Activated naive CD4-positive, alpha-beta T cell treated with anti-CD3 and anti-CD28 coated beads, Interleukin-2, amount 50 U/mL, for 16 hours (primary cell): ENCODE results near the gene ABCC1.
"Not testable (repeated sequence)": the region's sequence is repeated elsewhere in the genome, so short reads cannot be mapped to it uniquely, and the experiment has no call there.

ENCODE experiments used
- DNase-seq: peaks from one replicate; pipeline ENCODE4 v3.0.0-alpha.2; 2020

ABCC1 gene

DNA sequence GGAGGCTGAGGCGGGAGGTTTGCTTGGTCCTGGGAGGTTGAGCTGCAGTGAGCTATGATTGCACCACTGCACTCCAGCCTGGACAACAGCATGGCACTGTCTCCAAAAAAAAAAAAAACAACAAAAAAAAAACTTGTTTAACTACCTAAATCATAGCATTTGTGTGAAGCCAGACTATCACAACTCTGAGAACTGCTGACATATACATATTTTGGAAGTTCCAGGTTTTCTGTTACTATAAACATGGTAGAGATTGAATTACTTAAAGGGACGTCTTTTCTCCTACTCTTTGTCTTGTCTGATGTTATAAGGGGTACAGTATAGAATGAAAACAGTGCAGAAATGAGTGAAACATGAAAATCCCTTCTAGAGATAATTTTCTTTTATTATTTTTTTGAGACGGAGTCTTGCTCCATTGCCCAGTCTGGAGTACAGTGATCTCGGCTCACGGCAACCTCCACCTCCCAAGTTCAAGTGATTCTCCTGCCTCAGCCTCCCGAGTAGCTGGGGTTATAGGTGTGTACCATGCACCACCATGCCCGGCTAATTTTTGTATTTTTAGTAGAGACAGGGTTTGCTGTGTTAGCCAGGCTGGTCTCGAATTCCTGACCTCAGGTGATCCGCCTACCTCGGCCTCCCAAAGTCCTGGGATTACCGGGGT lies 18.4 kb downstream of the ABCC1 start:
- DNase-seq: no peak

DNA sequence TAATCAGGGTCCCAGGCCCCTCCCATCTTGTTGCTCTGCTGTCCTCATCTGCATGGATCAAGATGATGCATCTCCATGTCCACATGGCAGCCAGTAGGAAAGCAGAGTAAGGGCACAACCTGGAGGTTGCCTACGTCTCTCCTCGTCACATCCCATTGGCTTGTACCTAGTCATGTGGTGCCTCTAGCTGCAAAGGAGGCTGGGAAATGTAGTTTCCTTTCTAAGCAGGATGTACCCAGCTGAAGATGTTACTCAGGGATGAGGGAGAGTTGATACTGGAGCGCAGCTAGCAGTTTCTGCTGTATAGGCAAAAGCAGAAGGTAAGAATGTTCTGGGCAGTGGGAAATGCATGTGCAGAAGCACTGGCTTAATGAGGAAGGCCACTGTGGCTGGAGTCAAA lies 20.8 kb downstream of the ABCC1 start:
- no peak for DNase-seq

DNA sequence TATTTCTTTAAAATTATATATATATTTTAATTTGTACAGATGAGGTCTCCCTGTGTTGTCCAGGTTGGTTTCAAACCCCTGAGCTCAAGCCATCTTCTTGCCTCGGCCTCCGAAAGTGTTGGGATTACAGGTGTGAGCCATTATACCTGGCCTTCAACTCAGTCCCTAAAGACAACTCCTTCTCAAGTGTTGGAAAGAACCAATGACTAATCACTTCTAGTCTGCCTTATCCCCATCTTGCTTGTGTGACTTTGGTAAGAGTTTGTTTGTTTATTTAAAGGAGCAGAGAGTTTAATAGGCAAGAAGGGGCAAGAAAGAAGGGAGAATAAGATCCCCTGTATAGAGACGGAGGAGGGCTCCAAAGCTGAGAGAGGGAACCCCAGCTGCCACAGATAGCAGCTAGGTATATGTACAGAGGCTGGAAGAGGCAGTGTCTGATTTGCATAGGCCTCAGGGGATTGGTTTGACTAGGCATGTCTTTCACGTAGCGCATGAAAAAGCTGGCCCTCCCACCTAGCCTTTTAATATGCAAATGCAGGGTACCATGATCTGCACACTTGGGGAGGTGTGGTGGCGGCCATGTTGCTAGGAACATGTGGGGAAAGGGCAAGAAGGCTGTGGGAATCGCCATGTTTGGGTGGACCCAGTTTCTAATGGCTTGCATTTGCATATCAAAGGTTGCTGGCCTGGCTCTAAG lies 21.5 kb downstream of the ABCC1 start:
- no peak for DNase-seq

DNA sequence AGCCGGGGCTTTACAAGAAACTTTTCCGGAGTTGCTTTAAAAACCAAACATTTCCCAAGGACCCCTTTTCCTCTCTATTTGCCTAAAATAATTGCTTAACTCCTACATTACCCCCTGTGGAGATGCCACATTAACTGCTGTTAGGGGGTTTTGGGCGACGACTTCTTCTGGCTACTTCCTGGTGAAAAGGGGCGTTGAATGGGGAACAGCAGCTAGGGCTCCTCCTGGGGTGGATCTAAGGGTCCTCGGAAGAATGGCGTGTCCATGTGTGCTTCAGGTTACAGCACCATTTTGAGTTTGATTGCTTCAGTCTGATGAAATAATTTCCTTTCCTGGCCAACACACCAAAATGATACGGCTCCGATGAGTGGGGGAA lies 22.0 kb downstream of the ABCC1 start:
- no peak for DNase-seq

DNA sequence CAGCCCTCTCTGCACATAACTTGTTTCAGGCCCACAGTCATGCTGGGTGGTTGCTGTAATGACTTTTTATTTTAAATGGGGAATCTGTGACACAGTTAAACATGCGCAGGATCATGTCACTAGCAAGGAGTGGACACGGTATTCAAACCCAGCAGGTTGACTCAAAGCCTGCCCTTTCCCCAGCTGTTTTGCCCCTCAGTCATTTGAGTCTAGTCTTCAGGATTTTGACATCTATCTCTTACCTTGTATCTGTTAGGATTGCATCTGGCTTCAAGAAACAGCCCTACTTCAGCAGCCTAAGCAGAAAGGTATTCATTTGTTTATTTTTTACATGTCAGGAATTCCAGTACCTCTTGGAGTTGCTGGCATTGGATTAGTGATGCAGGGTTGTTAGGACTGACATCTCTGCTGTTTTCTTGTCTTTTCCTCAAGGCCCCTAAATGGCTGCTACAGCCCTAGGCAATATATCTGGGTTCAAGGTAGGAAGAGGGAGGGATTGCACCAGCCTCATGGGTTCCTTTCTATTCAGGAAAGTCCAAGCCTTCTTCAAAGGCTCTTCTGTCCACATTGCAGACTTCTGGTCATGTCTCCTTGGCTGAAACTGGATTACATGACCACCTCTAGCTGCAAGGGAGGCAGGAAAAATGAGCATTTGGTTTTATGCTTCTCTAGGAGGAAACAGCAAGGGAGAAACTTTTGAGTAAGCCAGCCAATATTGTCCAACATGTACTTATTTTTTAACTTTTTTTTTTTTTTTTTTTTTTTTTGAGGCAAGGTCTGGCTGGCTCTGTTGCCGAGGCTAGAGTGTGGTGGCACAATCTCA lies 22.8 kb downstream of the ABCC1 start:
- DNase-seq: no peak

DNA sequence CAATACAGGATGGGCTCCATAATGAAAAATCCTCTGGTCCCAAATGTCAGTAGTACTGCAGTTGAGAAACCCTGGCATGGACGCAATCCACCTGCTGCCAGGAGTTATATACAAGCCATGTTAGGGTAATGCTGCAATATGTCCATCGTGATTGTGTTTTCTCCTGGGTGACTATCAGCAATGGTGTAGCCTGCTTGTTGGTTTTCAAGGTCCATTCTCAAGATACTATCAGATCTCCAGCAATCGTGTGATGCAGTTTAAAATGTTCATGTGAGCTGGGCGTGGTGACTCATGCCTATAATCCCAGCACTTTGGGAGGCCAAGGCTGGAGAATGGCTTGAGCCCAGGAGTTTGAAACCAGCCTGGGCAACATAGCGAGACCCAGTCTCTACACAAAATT lies 24.0 kb downstream of the ABCC1 start:
- no peak for DNase-seq

DNA sequence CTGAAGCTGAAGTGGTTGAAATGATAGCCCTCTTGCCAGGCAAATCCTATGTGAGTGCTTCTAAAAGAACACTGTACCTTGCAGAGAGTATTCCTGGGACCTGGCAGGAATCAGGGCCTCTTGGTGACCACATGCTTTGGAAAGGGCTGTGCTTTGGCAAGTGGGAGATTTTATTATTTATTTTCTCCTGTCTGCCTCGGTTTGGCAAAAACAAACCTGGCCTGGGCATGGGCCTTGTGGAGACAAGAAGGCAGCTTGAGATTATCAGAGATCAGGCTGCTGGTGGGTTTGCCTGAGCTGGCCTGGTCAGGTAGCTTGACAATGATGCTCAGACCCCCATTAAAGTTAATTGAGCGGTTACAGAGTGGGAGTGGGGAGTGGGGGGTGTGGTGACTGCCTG lies 24.6 kb downstream of the ABCC1 start:
- DNase-seq: no peak

DNA sequence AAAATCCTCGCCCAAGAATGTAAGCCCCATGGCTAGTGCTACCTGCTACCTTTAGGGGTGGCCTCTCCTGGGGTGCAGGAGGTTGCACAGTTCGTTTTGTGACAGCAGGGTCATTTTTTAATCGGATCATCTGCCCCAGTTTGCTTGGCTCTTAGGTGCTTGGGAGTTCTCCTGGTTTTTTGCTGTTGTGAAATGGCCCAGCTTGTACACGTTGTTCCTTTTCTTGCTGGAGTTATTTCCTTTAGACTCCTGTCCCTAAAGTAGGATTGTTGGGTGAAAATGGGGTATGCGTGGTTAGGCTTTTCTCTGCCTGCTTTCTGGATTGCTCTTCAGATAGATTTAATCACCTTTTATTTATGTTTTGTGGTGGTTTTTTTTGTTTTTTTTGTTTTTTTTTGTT lies 25.8 kb downstream of the ABCC1 start:
- no peak for DNase-seq

DNA sequence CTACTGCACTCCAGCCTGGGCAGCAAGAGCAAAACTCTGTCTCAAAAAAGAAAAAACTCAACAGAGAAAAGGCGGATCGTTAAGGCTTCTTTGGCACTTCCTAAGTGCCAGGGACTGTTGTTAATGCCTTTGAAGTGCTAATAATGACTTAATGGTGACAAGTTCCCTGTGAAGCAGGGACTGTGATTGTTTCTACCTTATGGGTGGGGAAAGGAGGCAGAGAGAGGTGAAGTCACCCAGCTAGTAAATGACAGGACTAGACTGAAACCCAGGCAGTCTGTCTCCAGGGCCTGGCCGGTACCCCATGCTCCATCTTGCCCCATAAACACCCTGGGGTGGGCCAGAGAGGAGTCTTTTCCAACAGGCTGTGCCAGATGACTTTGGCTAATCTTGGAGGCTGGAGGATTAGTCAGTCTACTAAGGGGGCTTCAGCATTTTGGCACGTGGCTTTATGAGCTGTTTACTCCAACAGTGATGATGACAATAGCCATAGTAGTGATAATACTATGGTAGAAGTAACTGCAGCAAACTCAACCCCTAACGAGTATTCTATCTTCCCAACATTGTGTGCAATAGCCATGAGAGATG lies 26.9 kb downstream of the ABCC1 start:
- DNase-seq: no peak

DNA sequence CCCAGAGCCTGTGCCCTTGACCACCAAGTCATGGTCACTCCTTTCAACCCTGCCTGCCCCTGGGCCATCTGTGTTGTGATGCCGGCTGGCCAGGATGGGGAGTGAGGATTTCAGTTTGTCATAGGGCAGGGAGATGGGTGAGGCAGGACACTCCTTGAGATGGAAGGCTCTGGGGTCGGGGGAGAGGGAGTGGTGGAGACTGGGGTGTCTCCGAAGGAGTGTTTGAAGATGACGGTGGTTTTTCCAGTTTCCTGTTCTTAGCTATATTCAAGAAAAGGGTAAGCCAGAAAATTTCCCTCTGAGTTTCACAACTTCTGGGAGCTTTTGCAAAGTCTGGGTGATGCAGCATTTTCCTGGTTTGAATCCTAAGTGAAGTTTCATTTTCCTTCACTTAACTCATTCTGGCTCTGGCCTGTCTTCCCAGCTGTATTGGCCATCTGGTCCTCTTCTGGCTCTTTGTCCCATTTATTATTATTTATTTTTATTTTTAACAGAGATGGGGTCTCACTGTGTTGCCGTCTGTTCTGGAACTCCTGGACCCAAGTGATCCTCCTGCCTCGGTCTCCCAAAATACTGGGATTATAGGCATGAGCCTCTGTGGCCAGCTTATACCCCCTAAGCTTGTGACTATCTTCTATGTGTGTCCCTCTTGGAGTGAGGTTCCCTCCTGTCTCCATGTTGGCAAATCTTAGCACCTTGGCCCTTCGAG lies 27.7 kb downstream of the ABCC1 start:
- DNase-seq: no peak

DNA sequence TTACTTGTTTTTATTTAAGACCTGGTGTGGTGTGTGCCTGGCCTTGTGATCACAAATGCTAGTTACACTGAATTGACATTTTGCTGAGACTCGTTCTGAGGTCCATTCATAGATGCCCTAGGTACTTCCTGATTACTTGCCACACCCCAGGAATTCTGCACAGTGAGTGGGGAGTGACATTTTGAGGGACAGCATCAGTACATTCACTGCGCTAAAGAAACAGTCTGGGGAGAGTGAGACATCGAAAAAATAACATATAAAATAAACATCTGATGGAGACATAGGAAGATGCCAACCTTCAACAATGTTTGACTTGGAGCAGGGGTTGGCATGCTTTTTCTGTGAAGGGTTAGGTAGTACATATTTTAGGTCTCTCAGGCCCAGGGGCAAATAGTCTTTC lies 30.4 kb downstream of the ABCC1 start:
- DNase-seq: no peak

DNA sequence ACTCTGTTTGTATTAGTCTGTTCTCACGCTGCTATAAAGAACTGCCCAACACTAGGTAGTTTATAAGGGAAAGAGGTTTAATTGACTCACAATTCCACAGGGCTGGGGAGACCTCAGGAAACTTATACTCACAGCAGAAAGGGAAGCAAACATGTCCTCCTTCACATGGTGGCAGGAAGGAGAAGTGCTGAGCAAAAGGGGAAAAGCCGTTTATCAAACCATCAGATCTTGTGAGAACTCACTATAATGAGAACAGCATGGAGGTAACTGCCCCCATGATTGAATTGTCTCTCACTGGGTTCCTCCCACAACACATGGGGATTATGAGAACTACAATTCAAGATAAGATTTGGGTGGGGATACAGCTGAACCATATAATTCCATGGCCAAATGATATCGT lies 30.9 kb downstream of the ABCC1 start:
- no peak for DNase-seq

DNA sequence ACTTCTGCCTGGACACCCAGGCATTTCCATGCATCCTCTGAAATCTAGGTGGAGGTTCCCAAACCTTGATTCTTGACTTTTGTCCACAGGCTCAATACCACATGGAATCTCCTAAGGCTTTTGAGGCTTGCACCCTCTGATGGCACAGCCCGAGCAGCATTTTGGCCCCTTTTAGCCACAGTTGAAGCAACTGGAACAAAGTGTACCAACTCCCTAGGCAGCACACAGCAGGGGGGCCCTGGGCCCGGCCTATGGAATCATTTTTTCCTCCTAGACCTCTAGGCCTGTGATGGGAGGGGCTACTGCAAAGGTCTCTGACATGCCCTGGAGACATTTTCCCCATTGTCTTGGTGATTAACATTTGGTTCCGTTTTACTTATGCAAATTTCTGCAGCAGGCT lies 32.0 kb downstream of the ABCC1 start:
- DNase-seq: no peak

DNA sequence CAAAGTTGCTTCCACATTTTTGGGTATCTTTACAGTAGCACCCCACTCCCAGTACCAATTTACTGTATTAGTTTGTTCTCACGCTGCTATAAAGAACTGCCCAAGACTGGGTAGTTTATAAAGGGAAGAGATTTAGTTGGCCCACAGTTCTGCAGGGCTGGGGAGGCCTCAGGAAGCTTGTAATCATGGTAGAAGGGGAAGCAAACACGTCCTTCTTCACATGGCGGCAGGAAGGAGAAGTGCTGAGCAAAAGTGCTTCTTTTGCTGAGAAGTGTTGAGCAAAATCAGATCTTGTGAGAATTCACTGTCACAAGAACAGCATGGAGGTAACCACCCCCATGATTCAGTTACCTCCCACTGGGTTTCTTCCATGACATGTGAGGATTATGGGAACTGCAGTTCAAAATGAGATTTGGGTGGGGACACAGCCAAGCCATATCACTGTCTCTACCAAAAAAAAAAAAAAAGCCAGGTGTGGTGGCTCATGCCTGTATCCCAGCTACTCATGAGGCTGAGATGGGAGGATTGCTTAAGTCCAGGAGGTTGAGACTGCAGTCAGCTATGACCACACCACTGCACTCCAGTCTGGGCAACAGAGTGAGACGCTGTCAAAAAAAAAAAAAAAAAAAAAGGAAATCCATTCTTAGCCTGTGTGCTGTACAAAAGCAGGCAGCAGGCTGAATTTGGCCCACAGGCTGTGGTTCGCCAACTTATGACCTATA lies 32.9 kb downstream of the ABCC1 start:
- not testable (repeated sequence) for DNase-seq

DNA sequence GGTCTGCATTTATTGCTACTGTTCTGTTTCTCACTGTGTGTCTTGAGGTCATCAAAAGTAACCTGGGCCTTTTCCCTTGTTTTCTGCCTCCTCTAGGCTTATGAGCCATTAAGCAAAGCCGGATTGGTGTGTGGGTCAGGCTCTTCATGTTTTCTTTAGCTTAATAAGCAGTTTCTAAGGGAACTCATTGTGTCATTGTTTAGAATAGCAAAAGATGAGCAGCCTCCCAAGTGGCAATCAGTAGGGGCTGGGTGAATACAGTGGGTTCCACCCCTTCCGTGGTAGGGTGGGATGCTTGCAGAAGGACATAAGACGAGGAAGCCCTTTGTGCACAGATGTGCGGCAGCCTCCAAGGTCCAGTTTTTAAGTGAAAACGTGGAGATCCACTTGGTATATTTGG lies 34.5 kb downstream of the ABCC1 start:
- no peak for DNase-seq

DNA sequence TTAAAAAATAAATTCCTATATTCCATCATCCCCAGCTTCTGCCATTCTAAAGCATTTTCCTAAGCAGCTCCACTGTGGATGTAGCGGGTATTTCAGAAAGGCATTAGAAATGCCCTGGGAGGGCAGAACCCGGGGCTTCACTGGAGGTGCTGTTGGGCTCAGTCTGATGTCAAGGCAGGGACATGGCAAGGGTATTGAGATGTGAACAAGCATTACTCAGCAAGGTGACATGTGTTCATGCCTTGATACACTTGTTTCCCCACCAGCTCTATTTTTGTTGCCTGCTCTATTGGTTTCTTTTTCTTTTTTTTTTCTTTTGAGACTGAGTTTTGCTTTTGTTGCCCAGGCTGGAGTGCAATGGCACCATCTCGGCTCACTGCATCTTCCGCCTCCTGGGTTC lies 35.7 kb downstream of the ABCC1 start:
- DNase-seq: no peak

DNA sequence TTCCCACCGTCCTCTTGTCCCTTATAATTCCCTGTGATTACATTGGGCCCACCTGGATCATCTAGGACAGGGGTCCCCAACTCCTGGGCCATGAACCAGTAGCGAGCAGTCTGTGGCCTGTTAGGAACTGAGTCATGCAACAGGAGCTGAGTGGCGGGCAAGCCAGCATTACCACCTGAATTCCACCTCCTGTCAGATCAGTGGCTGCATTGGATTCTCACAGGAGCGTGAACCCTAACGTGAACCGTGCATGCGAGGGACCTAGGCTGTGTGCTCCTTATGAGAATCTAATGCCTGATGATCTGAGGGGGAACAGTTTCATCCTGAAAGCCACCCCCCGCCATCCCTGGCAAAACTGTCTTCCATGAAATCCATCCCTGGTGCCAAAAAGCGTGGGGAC lies 36.8 kb downstream of the ABCC1 start:
- no peak for DNase-seq

DNA sequence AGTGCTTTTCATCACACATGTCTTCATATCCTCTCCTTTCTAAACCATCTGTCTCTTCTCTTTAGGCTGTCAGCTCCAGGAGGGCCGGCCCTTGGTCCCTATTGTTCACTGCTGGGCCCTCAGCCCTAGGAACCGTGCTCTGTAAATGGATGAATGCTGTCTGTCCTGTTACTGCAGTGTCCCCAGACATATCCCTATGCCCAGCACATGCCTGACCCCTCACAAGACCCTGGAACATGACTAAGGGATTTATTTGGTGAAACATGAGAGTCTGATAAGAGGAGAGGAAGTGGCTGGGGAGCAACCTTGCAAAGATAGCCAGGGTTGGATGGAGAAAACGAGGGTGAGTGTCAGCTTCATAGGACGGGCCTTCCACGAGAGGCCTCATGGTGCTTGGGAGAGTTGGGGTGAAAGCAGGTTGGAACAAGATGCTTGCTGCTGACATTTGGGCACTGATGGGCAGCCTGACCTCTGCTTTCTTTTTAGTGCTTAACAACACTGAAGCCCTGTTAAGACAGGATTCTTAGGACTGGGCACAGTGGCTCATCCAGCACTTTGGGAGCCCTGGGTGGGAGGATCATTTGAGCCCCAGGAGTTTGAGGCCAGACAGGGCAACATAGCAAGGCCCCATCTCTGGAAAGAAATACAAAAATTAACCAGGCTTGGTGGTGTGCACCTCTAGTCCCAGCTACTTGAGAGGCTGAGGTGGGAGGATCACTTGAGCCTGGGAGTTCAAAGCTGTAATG lies 39.0 kb downstream of the ABCC1 start:
- DNase-seq: no peak

DNA sequence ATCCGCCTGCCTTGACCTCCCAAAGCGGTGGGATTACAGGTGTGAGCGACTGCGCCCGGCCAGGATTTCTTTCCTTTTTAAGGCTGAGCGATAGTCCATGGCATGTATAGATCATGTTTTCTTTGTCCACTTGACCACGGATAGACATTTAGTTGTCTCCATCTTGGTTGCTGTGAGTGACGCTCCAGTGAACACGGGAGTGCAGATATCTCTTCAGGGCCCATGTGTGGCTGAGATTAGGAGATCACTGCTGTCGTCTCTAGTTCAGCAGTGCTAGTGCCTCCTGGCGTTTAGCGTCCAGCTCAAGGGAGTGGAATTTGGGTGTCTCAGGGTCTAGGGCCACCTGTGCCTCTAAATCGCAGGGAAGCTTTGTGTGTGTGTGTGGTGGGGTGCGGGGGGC lies 41.5 kb downstream of the ABCC1 start:
- no peak for DNase-seq

DNA sequence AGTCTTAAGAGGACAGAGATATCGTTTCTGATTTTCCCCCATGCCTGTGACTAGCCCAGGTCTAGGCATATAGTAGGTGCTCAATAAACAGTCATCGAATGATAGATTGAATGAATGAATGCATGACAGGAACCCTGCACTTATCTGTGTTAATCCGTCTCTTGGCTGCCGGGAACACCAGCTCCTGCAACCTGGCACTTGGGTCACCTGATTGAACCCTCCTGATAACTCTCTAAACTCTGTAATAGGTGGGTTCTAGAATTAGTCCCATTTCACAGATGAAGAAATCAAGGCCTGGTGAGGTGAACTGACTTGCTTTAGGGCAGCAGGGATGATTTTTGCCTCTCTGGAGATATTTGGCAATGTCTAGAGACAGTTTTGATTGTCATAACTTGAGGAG lies 43.7 kb downstream of the ABCC1 start:
- DNase-seq: no peak

DNA sequence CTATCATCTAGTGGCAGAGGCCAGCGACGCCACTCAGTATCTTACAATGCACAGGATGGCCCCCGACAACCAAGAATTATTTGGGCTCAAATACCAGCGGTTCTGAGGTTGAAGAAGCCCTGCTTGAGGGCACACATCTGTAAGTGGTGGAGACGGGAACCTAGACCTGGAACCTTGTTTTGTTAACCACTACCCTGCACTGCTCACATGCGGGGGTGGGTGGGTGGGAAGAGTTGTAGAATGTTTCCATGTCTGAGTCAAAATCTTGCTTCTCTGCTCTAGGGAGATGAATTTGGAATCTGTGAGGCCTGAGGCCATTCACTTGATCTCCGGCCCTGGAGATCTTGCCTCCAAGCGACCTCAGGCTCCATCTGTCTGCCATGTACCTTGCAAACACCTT lies 44.1 kb downstream of the ABCC1 start:
- no peak for DNase-seq
